Measurements from ENCODE around the gene TMEM41B.
"Not testable (repeated sequence)": the region's sequence is repeated elsewhere in the genome, so short reads cannot be mapped to it uniquely, and the experiment has no call there.

Gene TMEM41B

GRCh38 chr11:9344061-9344680 is 29.8 kb upstream of the TMEM41B start:
- no peak for DNase-seq (ENCODE audit: low spot score)
- no peak for TF ChIP-seq CTCF (IDR thresholded peaks at IDR 0.05; ENCODE audit: extremely low read depth, missing control alignments)

- TF ChIP-seq CTCF (IDR thresholded peaks at IDR 0.05; ENCODE audit: extremely low read depth, missing control alignments), result no peak
- no peak for DNase-seq (ENCODE audit: low spot score)
Measured at GRCh38 chr11:9341638-9342178, 27.3 kb upstream of the TMEM41B start.

GRCh38 chr11:9332655-9333054 is 18.3 kb upstream of the TMEM41B start:
- no peak for DNase-seq (ENCODE audit: low spot score)
- TF ChIP-seq CTCF (IDR thresholded peaks at IDR 0.05; ENCODE audit: extremely low read depth, missing control alignments), result no peak

GRCh38 chr11:9330387-9331384 is 16.3 kb upstream of the TMEM41B start:
- no peak for TF ChIP-seq CTCF (IDR thresholded peaks at IDR 0.05; ENCODE audit: extremely low read depth, missing control alignments)
- no peak for DNase-seq (ENCODE audit: low spot score)

GRCh38 chr11:9320047-9320446 is 5.7 kb upstream of the TMEM41B start:
- DNase-seq (ENCODE audit: low spot score), result no peak
- no peak for TF ChIP-seq CTCF (IDR thresholded peaks at IDR 0.05; ENCODE audit: extremely low read depth, missing control alignments)

- not testable (repeated sequence) for DNase-seq (ENCODE audit: low spot score)
Measured at GRCh38 chr11:9319377-9320001, 5.1 kb upstream of the TMEM41B start.

GRCh38 chr11:9318442-9319376 is 4.3 kb upstream of the TMEM41B start:
- DNase-seq (ENCODE audit: low spot score), result not testable (repeated sequence)

Data from GM20000 (cell line).